HCT116 (cell line): ENCODE data around the gene SOBP. TPM values are rescaled to one million over a fixed set of nuclear protein-coding genes. Genes with fewer than 3 reads are reported as not detected.

Source experiments
- ATAC-seq: fragments of 200-7000 bp; cut with Tn5 transposase; 2 replicates; pipeline ENCODE4 v1.9.1; 2020; ENCODE audit warnings: mild to moderate bottlenecking, moderate library complexity
- BruUV-seq: library from RNA; stranded (reverse); fragments of 400-500 nt; replicated peaks from 2 replicates; lab custom pipeline; 2021; lab: Mats Ljungman, UMichigan
- CTCF ChIA-PET: fragments of 300-600 bp; sonication (Branson Sonifier 250); formaldehyde crosslinking; loops from one replicate; lab custom pipeline; 2021; ENCODE audit warnings: antibody characterized with exemption; lab: Charles Lee
- POLR2A ChIA-PET: fragments of 300-600, 350-600 bp; sonication (Branson Sonifier 250); formaldehyde crosslinking; loops from one replicate; lab custom pipeline; 2021; ENCODE audit warnings: antibody characterized with exemption; lab: Charles Lee
- RAD21 ChIA-PET, 2 experiments: fragments of 300-600 bp; sonication (Branson Sonifier 250); formaldehyde crosslinking; loops; one replicate each; lab custom pipeline; 2023; ENCODE audit warnings: low total read pairs in 2 of 2; ENCODE audit not compliant: uncharacterized antibody in 2 of 2, unreplicated experiment in 2 of 2, low non-redundant PET in 1 of 2; lab: Charles Lee
- DNase-seq: peaks from one replicate; pipeline ENCODE4 v3.0.0-alpha.2; 2010; ENCODE audit warnings: low read depth, low spot score
- H2AFZ ChIP-seq: fragments of 200-600 bp; shearing (Covaris generic), sonication (generic); 2 replicates; pipeline ENCODE4 v1.6.1; 2017; ENCODE audit warnings: low read depth, mixed run types, mixed read lengths, antibody characterized with exemption, low read length; ENCODE audit not compliant: poor library complexity, severe bottlenecking
- H3K27ac ChIP-seq: 2 replicates; pipeline ENCODE4 v1.5.1; 2012; ENCODE audit warnings: low read depth, low read length
- H3K27me3 ChIP-seq: fragments of 200-600 bp; sonication (generic); 2 replicates; pipeline ENCODE4 v1.6.1; 2016; ENCODE audit warnings: mixed run types, low read length, mixed read lengths; ENCODE audit not compliant: insufficient read depth
- H3K36me3 ChIP-seq, 2 experiments: fragments of 200-500 bp in 1 of 2; fragments of 200-600 bp in 1 of 2; sonication (Bioruptor generic) in 1 of 2; sonication (generic) in 1 of 2; 2 replicates each; pipeline versions ENCODE4 v1.5.1 to v1.6.1; 2014 to 2016; ENCODE audit warnings: low read length in 2 of 2, inconsistent platforms in 1 of 2, mixed read lengths in 1 of 2, mixed run types in 1 of 2; ENCODE audit not compliant: insufficient read depth in 2 of 2, control insufficient read depth in 1 of 2
- H3K4me1 ChIP-seq, 2 experiments: fragments of 200-600 bp in 1 of 2; sonication (generic) in 1 of 2; 2 replicates each; pipeline versions ENCODE4 v1.5.1 to v1.6.1; 2012 to 2017; ENCODE audit warnings: low read length in 2 of 2, inconsistent platforms in 1 of 2, mild to moderate bottlenecking in 1 of 2, mixed read lengths in 1 of 2, mixed run types in 1 of 2, moderate library complexity in 1 of 2; ENCODE audit not compliant: insufficient read depth in 2 of 2, control insufficient read depth in 1 of 2
- H3K4me2 ChIP-seq: fragments of 200-600 bp; sonication (generic); 2 replicates; pipeline ENCODE4 v1.6.1; 2017; ENCODE audit warnings: mixed run types, low read length, mixed read lengths
- H3K4me3 ChIP-seq, 2 experiments: fragments of 200-600 bp in 1 of 2; sonication (generic) in 1 of 2; replicated peaks in 1 of 2; 2 replicates each; pipeline ENCODE4 v1.5.1; 2011 to 2016; ENCODE audit warnings: low read length in 2 of 2, control low read depth in 1 of 2, low read depth in 1 of 2, mild to moderate bottlenecking in 1 of 2, mixed read lengths in 1 of 2, mixed run types in 1 of 2
- H3K79me2 ChIP-seq: fragments of 200-600 bp; sonication (generic); 2 replicates; pipeline ENCODE4 v1.6.1; 2017; ENCODE audit warnings: mild to moderate bottlenecking, mixed run types, low read length, moderate library complexity, mixed read lengths; ENCODE audit not compliant: insufficient read depth
- H3K9ac ChIP-seq: fragments of 200-600 bp; sonication (generic); 2 replicates; pipeline ENCODE4 v1.6.1; 2016; ENCODE audit warnings: low read length, mixed read lengths
- H3K9me2 ChIP-seq: fragments of 200-600 bp; sonication (generic), shearing (Covaris generic); 2 replicates; pipeline ENCODE4 v1.6.1; 2017; ENCODE audit warnings: mixed run types, mild to moderate bottlenecking, moderate library complexity; ENCODE audit not compliant: insufficient read depth
- H3K9me3 ChIP-seq, 2 experiments: fragments of 200-500 bp in 1 of 2; fragments of 200-600 bp in 1 of 2; sonication (Bioruptor generic) in 1 of 2; sonication (generic) in 1 of 2; 2 replicates each; pipeline ENCODE4 v1.6.1; 2014 to 2017; ENCODE audit warnings: low read length in 2 of 2, mixed read lengths in 2 of 2, inconsistent platforms in 1 of 2, low read depth in 1 of 2, mild to moderate bottlenecking in 1 of 2, mixed run types in 1 of 2, moderate library complexity in 1 of 2; ENCODE audit not compliant: control insufficient read depth in 1 of 2, insufficient read depth in 1 of 2
- H4K20me1 ChIP-seq: fragments of 200-600 bp; sonication (generic), shearing (Covaris generic); 2 replicates; pipeline ENCODE4 v1.6.1; 2017; ENCODE audit warnings: mixed run types, mild to moderate bottlenecking, moderate library complexity; ENCODE audit not compliant: insufficient read depth
- ATF3 ChIP-seq: IDR thresholded peaks from 2 replicates; pipeline ENCODE4 v1.6.1; 2012
- CBX3 ChIP-seq: IDR thresholded peaks from 2 replicates; pipeline ENCODE4 v1.6.1; 2012; ENCODE audit warnings: low read depth
- EGR1 ChIP-seq: IDR thresholded peaks from 2 replicates; pipeline ENCODE4 v1.6.1; 2012; ENCODE audit warnings: low read depth
- ELF1 ChIP-seq: IDR thresholded peaks from 2 replicates; pipeline ENCODE4 v1.6.1; 2012; ENCODE audit warnings: low read depth, borderline replicate concordance
- EZH2phosphoT487 ChIP-seq: fragments of 200-600 bp; IDR thresholded peaks from 2 replicates; pipeline ENCODE4 v1.6.1; 2018; ENCODE audit warnings: antibody characterized with exemption, borderline replicate concordance
- POLR2A ChIP-seq: IDR thresholded peaks from 2 replicates; pipeline ENCODE4 v1.7.0; 2011; ENCODE audit warnings: borderline replicate concordance; ENCODE audit not compliant: insufficient read depth, insufficient read length; ENCODE audit errors: extremely low read depth
- RAD21 ChIP-seq: IDR thresholded peaks from 2 replicates; pipeline ENCODE4 v1.6.1; 2012; ENCODE audit warnings: low read depth, mild to moderate bottlenecking
- TCF7L2 ChIP-seq: IDR thresholded peaks from 2 replicates; pipeline ENCODE4 v1.7.0; 2011; ENCODE audit warnings: borderline replicate concordance, inconsistent platforms; ENCODE audit not compliant: insufficient read depth, insufficient read length; ENCODE audit errors: extremely low read depth
- ZBTB33 ChIP-seq: IDR thresholded peaks from 2 replicates; pipeline ENCODE4 v1.6.1; 2011; ENCODE audit warnings: mild to moderate bottlenecking, low read length, moderate library complexity; ENCODE audit not compliant: insufficient replicate concordance; ENCODE audit errors: extremely low read depth
- intact Hi-C: fragments of 100-400 bp; cut with micrococcal nuclease; formaldehyde crosslinking; loops from 2 replicates; pipeline ENCODE4 v1.10.0; 2022
- total RNA-seq: library from RNA; stranded (reverse); gene quantifications from one replicate; pipeline ENCODE4 v1.2.1, GENCODE V29; 2021; ENCODE audit not compliant: unreplicated experiment

Gene SOBP
- total RNA-seq, 1 experiment from 2014 or later = 2.6 TPM

DNA sequence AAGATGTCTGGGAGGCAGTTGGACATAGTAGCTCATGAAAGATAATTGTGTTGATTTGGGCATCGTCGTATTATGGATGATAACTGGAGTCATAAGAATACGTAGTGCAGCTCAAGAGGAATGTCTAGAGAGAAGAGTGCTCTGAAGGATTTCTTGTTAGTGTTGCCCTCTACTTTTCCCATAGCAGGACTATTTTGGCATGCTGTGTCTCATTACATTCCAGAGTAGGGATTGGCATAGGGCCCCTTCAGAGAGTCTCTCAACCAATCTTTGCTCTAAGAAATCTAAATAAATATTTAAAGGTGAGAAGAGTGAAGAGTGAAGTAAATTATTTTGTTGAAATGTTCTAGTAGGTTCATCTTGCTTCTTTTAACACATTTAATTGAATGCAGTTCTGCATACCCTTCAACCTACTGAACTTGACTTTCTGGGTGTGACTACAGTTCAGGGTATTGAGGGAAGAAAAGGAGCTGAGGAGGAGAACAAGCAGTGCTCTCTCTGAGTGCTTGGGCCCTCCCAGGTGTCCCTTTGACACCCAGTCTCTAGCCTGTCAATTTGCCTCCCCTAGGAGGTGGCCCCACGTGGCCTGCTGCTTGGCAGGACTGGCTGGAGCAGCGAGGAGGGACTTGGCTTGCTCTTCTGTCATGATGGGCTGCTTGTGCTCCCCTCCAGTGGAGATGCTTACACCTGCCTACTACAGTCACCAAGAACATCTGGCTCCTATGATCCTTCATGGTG is 33.3 kb downstream of the SOBP start:
- no peak for DNase-seq
- H4K20me1 ChIP-seq = no peaks in the 10 kb centered on the region
- no peaks in the 10 kb centered on the region for H3K27me3 ChIP-seq
- H3K4me1 ChIP-seq = no peaks in the 10 kb centered on the region
- H3K4me3 ChIP-seq = no peak overlapping the region
- POLR2A ChIA-PET = no interaction called here
- no peaks in the 10 kb centered on the region for H3K36me3 ChIP-seq
- no peaks in the 10 kb centered on the region for H3K9me3 ChIP-seq
- no peaks in the 10 kb centered on the region for H3K9me2 ChIP-seq
- no peaks in the 10 kb centered on the region for H3K79me2 ChIP-seq
- H3K9ac ChIP-seq = no peak overlapping the region
- intact Hi-C loops = no loop called here
- H2AFZ ChIP-seq = no peak overlapping the region
- CTCF ChIA-PET = no interaction called here
- no peak overlapping the region for H3K4me2 ChIP-seq
- TF ChIP-seq ELF1 (no peak), EZH2phosphoT487 (no peak), RAD21 (no peak), ATF3 (no peak), EGR1 (no peak)
- RAD21 ChIA-PET = no interaction called here
- no TSS peak for BruUV-seq
- H3K27ac ChIP-seq = no peak overlapping the region
- ATAC-seq = no peak

DNA sequence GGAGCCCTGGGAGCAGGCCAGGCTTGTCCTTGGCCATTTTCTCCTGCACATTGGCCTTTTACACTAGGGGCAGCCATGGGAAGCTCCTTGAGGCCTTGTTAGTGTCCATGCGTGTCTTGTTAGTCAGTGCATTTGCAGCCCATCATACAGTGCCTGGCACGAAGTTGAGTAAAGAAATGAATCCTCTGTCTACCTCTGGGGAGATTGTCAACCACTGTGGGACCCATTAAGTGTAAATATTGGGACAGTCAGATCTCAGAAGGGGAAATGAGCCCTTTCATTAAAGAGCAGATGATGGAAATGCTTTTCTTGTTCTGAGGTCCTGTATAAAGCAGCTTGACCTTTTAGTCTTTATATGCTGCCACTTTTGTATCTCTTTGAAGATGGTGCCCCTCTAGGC is 33.9 kb downstream of the SOBP start:
- Histone ChIP-seq H2AFZ (no peak overlapping the region), H3K4me3 (no peak overlapping the region), H3K9me3 (no peaks in the 10 kb centered on the region), H3K27me3 (no peaks in the 10 kb centered on the region), H3K36me3 (no peaks in the 10 kb centered on the region), H3K79me2 (no peaks in the 10 kb centered on the region), H3K27ac (no peak overlapping the region), H3K9ac (no peak overlapping the region), H3K4me1 (no peaks in the 10 kb centered on the region), H3K9me2 (no peaks in the 10 kb centered on the region), H3K4me2 (no peak overlapping the region), H4K20me1 (no peaks in the 10 kb centered on the region)
- no peak for ATAC-seq
- intact Hi-C loops = no loop called here
- ChIA-PET CTCF (no interaction called here), POLR2A (no interaction called here), RAD21 (no interaction called here)
- DNase-seq = no peak
- no TSS peak for BruUV-seq
- TF ChIP-seq RAD21 = no peak
- no peak for TF ChIP-seq POLR2A
- no peak for TF ChIP-seq TCF7L2
- TF ChIP-seq EGR1 = no peak
- TF ChIP-seq ELF1 = no peak
- no peak for TF ChIP-seq ATF3
- TF ChIP-seq ZBTB33 = no peak
- TF ChIP-seq CBX3 = no peak
